Activated B cell treated with CpG ODN at 0.5 μM for 24 hours (primary cell): Measurements from ENCODE around the gene FGFR3. TPM values are rescaled to one million over a fixed set of nuclear protein-coding genes. Genes with fewer than 3 reads are reported as not detected.

Experiments
- ATAC-seq: fragments of 200-7000 bp; cut with Tn5 transposase; one replicate; pipeline ENCODE4 v1.10.0; 2021; ENCODE audit warnings: low read depth, mild to moderate bottlenecking, moderate library complexity
- CTCF ChIA-PET: fragments of 350-600 bp; sonication (Branson Sonifier 250); formaldehyde crosslinking; loops from one replicate; lab custom pipeline; 2021; ENCODE audit warnings: antibody characterized with exemption; lab: Charles Lee
- POLR2A ChIA-PET: fragments of 350-600 bp; sonication (Branson Sonifier 250); formaldehyde crosslinking; loops from one replicate; lab custom pipeline; 2021; ENCODE audit warnings: antibody characterized with exemption; lab: Charles Lee
- DNase-seq: peaks from one replicate; pipeline ENCODE4 v3.0.0; 2022
- H3K27ac Mint-ChIP-seq: one replicate; pipeline ENCODE4 v1.8.0; 2020; ENCODE audit warnings: mixed read lengths
- H3K27me3 Mint-ChIP-seq: one replicate; pipeline ENCODE4 v1.8.0; 2021; ENCODE audit warnings: mixed read lengths
- H3K36me3 Mint-ChIP-seq: one replicate; pipeline ENCODE4 v1.8.0; 2021; ENCODE audit warnings: low read depth, mixed read lengths
- H3K4me1 Mint-ChIP-seq: one replicate; pipeline ENCODE4 v1.8.0; 2021; ENCODE audit warnings: mixed read lengths
- H3K4me3 Mint-ChIP-seq: one replicate; pipeline ENCODE4 v1.8.0; 2020; ENCODE audit warnings: mild to moderate bottlenecking, mixed read lengths
- H3K9me3 Mint-ChIP-seq: one replicate; pipeline ENCODE4 v1.8.0; 2020; ENCODE audit warnings: mixed read lengths
- intact Hi-C: fragments of 100-400 bp; cut with micrococcal nuclease; formaldehyde crosslinking; loops from one replicate; pipeline ENCODE4 v1.15.1; 2024
- total RNA-seq: library from RNA; stranded (reverse); gene quantifications from 2 replicates; pipeline ENCODE4 v1.2.3, GENCODE V29; 2022
- TF ChIP-seq, protein P1 (sequence below): fragments of 200-600 bp; IDR thresholded peaks from one replicate; pipeline ENCODE4 v1.8.0; 2022; ENCODE audit warnings: antibody characterized with exemption, mild to moderate bottlenecking

The FGFR3 gene
- total RNA-seq, 1 donor from 2014 or later: 0.40 TPM

DNA sequence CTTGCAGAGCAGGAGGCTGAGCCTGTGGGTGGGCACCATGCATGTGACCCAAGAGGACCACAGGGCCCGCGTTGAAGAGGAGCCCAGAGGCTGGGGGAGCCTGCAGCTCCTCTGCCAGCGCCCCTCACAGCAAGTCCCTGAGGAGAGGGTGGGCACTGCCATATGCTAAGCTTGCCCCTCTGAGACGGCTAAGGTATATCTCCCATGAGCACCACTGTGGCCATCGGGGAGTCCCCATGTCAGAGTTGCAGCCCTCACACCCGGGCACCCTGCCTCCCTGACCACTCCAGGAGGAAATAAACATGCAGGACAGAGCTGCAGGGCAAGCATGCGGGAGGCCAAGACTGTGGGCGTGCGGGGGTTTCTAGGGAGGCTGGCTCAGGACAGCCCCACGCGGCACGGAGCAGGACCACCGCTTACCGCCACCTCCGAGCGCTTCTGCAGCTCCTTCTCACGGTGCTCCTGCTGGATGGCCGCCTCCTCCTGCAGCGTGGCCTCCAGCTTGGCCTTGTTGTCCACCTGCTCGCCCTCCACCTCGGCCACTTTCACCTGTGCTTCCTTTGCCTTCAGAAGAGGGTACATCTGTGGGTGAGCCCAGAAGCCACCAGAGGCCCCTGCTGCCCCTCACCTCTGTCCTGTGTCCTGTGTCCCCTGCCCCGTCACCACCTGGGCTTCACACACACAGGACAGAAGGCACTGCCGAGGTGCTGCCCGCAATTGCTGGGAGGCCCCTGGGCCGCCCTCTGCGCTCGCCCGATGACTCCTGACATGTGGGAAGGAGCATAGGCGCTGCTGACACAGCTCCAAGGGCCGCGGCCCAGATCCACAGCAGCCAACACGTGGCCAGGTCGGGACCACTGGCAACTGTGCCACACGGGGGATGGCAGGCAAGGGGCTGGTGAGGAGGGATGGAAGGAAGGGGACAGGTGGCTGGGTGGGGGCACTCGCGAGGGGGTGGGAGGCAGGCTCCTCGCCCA lies 29.8 kb downstream of the FGFR3 start:
- intact Hi-C loops: no loop called here
- ChIA-PET CTCF (no interaction called here), POLR2A (no interaction called here)
- Mint-ChIP-seq H3K4me1 (no peaks in the 10 kb centered on the region), H3K27ac (no peak overlapping the region), H3K4me3 (no peak overlapping the region), H3K27me3 (no peaks in the 10 kb centered on the region), H3K9me3 (no peaks in the 10 kb centered on the region), H3K36me3 (peaks cover 78% of the 10 kb centered on the region)
- no peak for DNase-seq
- TF ChIP-seq, protein P1, sequence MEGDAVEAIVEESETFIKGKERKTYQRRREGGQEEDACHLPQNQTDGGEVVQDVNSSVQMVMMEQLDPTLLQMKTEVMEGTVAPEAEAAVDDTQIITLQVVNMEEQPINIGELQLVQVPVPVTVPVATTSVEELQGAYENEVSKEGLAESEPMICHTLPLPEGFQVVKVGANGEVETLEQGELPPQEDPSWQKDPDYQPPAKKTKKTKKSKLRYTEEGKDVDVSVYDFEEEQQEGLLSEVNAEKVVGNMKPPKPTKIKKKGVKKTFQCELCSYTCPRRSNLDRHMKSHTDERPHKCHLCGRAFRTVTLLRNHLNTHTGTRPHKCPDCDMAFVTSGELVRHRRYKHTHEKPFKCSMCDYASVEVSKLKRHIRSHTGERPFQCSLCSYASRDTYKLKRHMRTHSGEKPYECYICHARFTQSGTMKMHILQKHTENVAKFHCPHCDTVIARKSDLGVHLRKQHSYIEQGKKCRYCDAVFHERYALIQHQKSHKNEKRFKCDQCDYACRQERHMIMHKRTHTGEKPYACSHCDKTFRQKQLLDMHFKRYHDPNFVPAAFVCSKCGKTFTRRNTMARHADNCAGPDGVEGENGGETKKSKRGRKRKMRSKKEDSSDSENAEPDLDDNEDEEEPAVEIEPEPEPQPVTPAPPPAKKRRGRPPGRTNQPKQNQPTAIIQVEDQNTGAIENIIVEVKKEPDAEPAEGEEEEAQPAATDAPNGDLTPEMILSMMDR: no peak
- no peak for ATAC-seq

DNA sequence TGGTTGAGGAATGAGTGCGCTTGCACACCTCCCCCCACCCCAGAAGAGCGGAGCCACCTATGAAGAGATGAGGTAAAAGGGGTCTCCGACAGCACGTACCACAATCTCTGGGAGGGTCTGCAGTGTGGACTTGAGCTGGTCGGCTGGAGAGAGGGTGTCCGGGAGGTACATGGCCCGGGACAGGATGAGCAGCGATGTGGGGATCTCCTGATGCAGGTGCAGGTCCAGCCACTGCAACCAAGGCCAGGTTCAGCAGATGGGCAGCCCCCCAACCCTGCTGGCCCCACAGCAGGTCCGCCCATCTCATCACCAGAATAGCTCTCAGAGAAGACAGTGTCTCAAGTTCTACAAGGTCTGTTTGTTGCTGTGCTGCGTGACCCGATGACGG lies 30.4 kb downstream of the FGFR3 start:
- Mint-ChIP-seq H3K4me1 (no peaks in the 10 kb centered on the region), H3K9me3 (no peaks in the 10 kb centered on the region), H3K4me3 (no peak overlapping the region), H3K27me3 (no peaks in the 10 kb centered on the region), H3K36me3 (peaks cover 72% of the 10 kb centered on the region), H3K27ac (no peak overlapping the region)
- DNase-seq: no peak
- intact Hi-C loops: no loop called here
- ATAC-seq: no peak
- POLR2A ChIA-PET: no interaction called here
- CTCF ChIA-PET: no interaction called here
- TF ChIP-seq, protein P1: no peak

DNA sequence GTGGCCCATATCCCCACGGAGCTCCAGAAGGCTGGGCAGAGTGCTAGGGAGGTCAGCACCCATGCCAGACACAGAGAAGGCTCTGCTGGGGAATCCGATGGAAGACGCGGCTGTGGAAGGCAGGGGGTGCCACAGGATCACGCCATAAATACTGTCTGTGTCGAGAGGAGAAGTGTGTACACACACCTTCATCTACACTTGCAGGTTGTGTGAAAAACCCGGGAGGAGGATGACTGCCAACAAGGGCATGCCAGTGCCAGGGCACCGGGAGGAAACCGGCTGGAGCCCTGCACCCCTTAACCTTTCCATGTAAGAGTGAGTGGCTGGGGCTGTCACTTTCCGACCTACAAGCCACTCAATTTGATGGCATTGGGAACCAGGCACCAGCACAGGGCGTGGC lies 31.7 kb downstream of the FGFR3 start:
- TF ChIP-seq, protein P1: no peak
- no peaks in the 10 kb centered on the region for H3K4me1 Mint-ChIP-seq
- no peaks in the 10 kb centered on the region for H3K9me3 Mint-ChIP-seq
- POLR2A ChIA-PET: no interaction called here
- CTCF ChIA-PET: no interaction called here
- no peaks in the 10 kb centered on the region for H3K27me3 Mint-ChIP-seq
- intact Hi-C loops: no loop called here
- ATAC-seq: no peak
- peaks cover 65% of the 10 kb centered on the region for H3K36me3 Mint-ChIP-seq
- DNase-seq: no peak
- no peak overlapping the region for H3K27ac Mint-ChIP-seq
- H3K4me3 Mint-ChIP-seq: no peak overlapping the region

DNA sequence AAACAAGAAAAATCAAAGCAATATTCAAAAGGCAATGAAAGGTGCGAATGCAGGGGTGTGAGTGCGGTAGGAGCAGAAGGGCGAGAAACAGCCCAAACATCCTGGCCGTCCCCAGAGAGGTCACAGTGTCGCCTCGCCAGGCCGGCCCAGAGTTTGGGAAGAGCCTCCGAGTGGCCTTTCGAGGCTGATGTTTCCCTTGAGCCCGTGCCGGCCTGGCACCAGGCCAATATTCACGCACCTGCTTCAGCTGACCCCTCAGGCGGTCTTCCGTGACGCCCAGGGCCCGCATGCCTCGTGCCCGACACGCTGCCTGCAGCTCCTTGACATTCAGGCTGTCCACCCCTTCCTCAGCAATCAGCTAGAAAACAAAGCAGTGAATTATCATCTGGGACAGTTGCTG lies 32.2 kb downstream of the FGFR3 start:
- ATAC-seq (no peak), DNase-seq (no peak)
- Mint-ChIP-seq H3K27ac (no peak overlapping the region), H3K9me3 (no peaks in the 10 kb centered on the region), H3K4me1 (no peaks in the 10 kb centered on the region), H3K4me3 (no peak overlapping the region), H3K27me3 (no peaks in the 10 kb centered on the region), H3K36me3 (peaks cover 64% of the 10 kb centered on the region)
- TF ChIP-seq, protein P1: no peak
- intact Hi-C loops: no loop called here
- ChIA-PET POLR2A (no interaction called here), CTCF (no interaction called here)

DNA sequence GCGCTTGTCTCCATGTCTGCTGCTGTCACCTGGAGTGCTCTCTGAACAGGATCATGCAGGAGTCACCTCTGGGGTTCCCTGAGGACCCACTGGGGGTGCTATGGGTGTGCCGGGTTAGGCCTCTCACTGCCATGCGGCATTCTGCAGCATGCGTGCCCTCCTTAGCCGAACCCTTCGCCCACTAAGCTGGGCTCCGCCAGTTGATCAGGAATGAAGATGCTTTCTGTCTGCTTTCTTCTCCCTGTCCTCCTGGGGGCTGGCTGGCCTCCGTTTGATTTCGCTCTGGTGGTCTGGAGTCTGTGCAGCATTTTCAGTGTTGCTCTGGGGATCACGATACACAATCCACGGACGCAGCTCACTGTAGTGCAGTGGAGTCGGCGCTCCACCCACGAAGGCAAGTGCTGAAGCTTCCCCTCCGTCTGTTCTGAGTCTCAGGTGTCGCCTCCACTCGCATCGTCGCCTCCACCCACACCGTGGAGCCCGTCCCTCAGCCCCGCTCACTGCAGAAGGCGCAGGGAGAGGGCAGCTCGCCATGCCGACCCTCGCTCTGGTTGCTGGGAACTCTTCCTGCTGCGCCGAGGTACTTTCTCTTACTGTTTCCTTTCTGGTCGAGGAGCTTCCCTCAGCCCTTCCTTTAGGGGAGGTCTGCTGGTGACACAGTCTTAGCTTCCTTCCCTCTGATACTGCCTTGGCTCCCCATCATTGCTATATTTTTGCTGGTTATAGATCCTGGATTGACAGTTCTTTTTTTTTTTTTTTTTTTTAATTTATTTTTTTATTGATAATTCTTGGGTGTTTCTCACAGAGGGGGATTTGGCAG lies 33.6 kb downstream of the FGFR3 start:
- intact Hi-C loops: no loop called here
- H3K27me3 Mint-ChIP-seq: no peaks in the 10 kb centered on the region
- H3K36me3 Mint-ChIP-seq: peaks cover 71% of the 10 kb centered on the region
- no peak overlapping the region for H3K27ac Mint-ChIP-seq
- TF ChIP-seq, protein P1: no peak
- H3K4me3 Mint-ChIP-seq: no peak overlapping the region
- ATAC-seq: no peak
- no peak for DNase-seq
- CTCF ChIA-PET: no interaction called here
- POLR2A ChIA-PET: no interaction called here
- no peaks in the 10 kb centered on the region for H3K9me3 Mint-ChIP-seq
- H3K4me1 Mint-ChIP-seq: peaks cover 7% of the 10 kb centered on the region
